ENCODE measurements around the gene CMTM4.
"Not testable (repeated sequence)": the region's sequence is repeated elsewhere in the genome, so short reads cannot be mapped to it uniquely, and the experiment has no call there.

Gene CMTM4

GRCh38 chr16:66592814-66593213 lies 103.7 kb downstream of the CMTM4 start:
- no peak for DNase-seq (ENCODE audit: low spot score)

GRCh38 chr16:66592241-66592640 lies 104.3 kb downstream of the CMTM4 start:
- DNase-seq (ENCODE audit: low spot score), result no peak

- no peak for DNase-seq (ENCODE audit: low spot score)
Observed at GRCh38 chr16:66591018-66591417, 105.5 kb downstream of the CMTM4 start.

- DNase-seq (ENCODE audit: low spot score), result peak; percentile 46
Observed at GRCh38 chr16:66590322-66590721, 106.2 kb downstream of the CMTM4 start.

GRCh38 chr16:66588981-66589713 lies 107.4 kb downstream of the CMTM4 start:
- peak; percentile 75 for DNase-seq (ENCODE audit: low spot score)

GRCh38 chr16:66587881-66588600 lies 108.5 kb downstream of the CMTM4 start:
- DNase-seq (ENCODE audit: low spot score), result no peak

GRCh38 chr16:66585481-66586239 lies 110.9 kb downstream of the CMTM4 start:
- DNase-seq (ENCODE audit: low spot score), result no peak

- no peak for DNase-seq (ENCODE audit: low spot score)
Observed at GRCh38 chr16:66581246-66581952, 115.1 kb downstream of the CMTM4 start.

- DNase-seq (ENCODE audit: low spot score), result no peak
Observed at GRCh38 chr16:66580605-66581209, 115.8 kb downstream of the CMTM4 start.

GRCh38 chr16:66578651-66579531 lies 117.7 kb downstream of the CMTM4 start, which contains the start of gene CMTM2:
CMTM2 (plus strand) TSS chr16:66579463; CDS start chr16:66579608, 145 bp downstream.
- DNase-seq (ENCODE audit: low spot score), result no peak

GRCh38 chr16:66576296-66576695 lies 120.2 kb downstream of the CMTM4 start:
- DNase-seq (ENCODE audit: low spot score), result no peak

- DNase-seq (ENCODE audit: low spot score), result no peak
Observed at GRCh38 chr16:66575060-66575459, 121.5 kb downstream of the CMTM4 start.

GRCh38 chr16:66574531-66574930 lies 122.0 kb downstream of the CMTM4 start:
- no peak for DNase-seq (ENCODE audit: low spot score)

- DNase-seq (ENCODE audit: low spot score), result no peak
Observed at GRCh38 chr16:66574081-66574480, 122.5 kb downstream of the CMTM4 start.

- no peak for DNase-seq (ENCODE audit: low spot score)
Observed at GRCh38 chr16:66572356-66572755, 124.2 kb downstream of the CMTM4 start.

- DNase-seq (ENCODE audit: low spot score), result no peak
Observed at GRCh38 chr16:66569827-66570405, 126.6 kb downstream of the CMTM4 start.

- DNase-seq (ENCODE audit: low spot score), result no peak
Observed at GRCh38 chr16:66569131-66569530, 127.4 kb downstream of the CMTM4 start.

GRCh38 chr16:66568355-66568754 lies 128.2 kb downstream of the CMTM4 start:
- no peak for DNase-seq (ENCODE audit: low spot score)

GRCh38 chr16:66567270-66567669 lies 129.3 kb downstream of the CMTM4 start:
- not testable (repeated sequence) for DNase-seq (ENCODE audit: low spot score)
